ENCODE results near the gene PLXNA1.

DNA sequence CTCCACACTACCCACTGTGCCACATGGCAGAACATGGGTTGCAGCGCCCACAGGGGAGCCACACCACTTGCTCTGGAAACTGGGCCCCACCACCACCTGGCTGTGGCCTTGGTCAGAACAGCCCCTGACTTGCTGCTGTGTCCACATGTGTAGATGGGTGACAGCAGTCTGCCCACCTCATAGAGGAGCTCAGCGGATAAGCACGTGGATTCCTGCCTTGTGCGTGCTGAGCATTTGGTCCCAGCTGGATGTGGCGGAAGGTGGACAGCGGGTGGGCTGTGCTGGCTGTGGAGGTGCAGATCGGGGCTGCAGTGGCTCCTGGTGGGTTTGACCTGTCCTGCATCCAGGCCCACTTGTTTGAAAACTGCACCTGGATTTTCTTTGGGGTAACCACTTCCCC is 6.0 kb upstream of the PLXNA1 start:
- TF ChIP-seq, protein P1, sequence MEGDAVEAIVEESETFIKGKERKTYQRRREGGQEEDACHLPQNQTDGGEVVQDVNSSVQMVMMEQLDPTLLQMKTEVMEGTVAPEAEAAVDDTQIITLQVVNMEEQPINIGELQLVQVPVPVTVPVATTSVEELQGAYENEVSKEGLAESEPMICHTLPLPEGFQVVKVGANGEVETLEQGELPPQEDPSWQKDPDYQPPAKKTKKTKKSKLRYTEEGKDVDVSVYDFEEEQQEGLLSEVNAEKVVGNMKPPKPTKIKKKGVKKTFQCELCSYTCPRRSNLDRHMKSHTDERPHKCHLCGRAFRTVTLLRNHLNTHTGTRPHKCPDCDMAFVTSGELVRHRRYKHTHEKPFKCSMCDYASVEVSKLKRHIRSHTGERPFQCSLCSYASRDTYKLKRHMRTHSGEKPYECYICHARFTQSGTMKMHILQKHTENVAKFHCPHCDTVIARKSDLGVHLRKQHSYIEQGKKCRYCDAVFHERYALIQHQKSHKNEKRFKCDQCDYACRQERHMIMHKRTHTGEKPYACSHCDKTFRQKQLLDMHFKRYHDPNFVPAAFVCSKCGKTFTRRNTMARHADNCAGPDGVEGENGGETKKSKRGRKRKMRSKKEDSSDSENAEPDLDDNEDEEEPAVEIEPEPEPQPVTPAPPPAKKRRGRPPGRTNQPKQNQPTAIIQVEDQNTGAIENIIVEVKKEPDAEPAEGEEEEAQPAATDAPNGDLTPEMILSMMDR (IDR thresholded peaks at IDR 0.05; ENCODE audit: low read depth, low read length), result no peak
- TF ChIP-seq POLR2A (IDR thresholded peaks at IDR 0.05; ENCODE audit: extremely low read depth, insufficient read length) (no peak), MYC (IDR thresholded peaks at IDR 0.05; ENCODE audit: low read depth, low read length) (no peak)
